Measurements from ENCODE around the gene SUMF2.
"Not testable (repeated sequence)": the region's sequence is repeated elsewhere in the genome, so short reads cannot be mapped to it uniquely, and the experiment has no call there.

Gene SUMF2

DNA sequence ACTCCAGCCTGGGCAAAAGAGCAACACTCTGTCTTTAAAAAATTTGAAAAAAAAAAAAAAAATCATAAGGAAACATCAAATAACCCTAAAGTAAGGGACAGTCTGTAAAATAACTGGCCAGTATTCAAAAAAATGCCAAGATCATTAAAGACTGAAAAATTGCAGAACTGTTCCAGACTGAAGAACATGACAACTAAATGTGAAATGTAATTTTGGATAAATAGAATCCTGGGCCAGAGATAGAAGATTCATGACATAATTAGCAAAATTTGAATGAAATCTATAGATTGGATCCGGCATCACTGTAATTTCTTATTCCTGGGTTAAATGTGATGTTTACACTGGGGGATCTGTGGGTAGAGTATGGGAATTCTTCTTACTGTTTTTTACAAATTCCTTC, 15.8 kb upstream of the SUMF2 start:
- H3K36me3 ChIP-seq (replicated peaks; ENCODE audit: low read depth, low read length) = peaks cover 5% of the 10 kb centered on the region
- TF ChIP-seq EZH2phosphoT487 (IDR thresholded peaks at IDR 0.05; ENCODE audit: low read depth) (no peak), CTCF (IDR thresholded peaks at IDR 0.05; ENCODE audit: low read depth, low read length) (no peak)
- no peak overlapping the region for H3K4me3 ChIP-seq (ENCODE audit: low read length)
- no peaks in the 10 kb centered on the region for H3K9me3 ChIP-seq (ENCODE audit: insufficient read depth, low read length)
- H2AFZ ChIP-seq (ENCODE audit: low read depth, low read length) = no peak overlapping the region
- H3K4me1 ChIP-seq (ENCODE audit: low read length) = peaks cover 15% of the 10 kb centered on the region
- H3K27ac ChIP-seq (ENCODE audit: low read length) = no peak overlapping the region
- H3K27me3 ChIP-seq (ENCODE audit: low read depth, low read length) = no peaks in the 10 kb centered on the region
- no peak overlapping the region for H3K9ac ChIP-seq (ENCODE audit: low read length)
- no peaks in the 10 kb centered on the region for H4K20me1 ChIP-seq (ENCODE audit: insufficient read depth, low read length)
- H3K79me2 ChIP-seq (ENCODE audit: low read length) = peaks cover 38% of the 10 kb centered on the region
- H3K4me2 ChIP-seq (ENCODE audit: low read length) = no peak overlapping the region

DNA sequence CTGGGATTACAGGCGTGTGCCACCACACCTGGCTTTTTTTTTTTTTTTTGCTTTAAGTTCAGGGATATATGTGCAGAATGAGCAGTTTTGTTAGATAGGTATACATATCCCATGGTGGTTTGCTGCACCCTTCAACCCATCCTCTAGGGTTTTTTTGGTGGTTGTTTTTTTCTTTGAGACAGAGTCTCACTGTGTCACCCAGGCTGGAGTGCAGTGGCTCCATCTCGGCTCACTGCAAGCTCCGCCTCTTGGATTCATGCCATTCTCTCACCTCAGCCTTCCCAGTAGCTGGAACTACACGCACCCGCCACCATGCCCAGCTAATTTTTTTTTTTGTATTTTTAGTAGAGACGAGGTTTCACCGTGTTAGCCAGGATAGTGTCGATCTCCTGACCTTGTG, 15.3 kb upstream of the SUMF2 start:
- peaks cover 43% of the 10 kb centered on the region for H3K79me2 ChIP-seq (ENCODE audit: low read length)
- H3K9ac ChIP-seq (ENCODE audit: low read length); H3K27ac ChIP-seq (ENCODE audit: low read length); H3K4me2 ChIP-seq (ENCODE audit: low read length); H2AFZ ChIP-seq (ENCODE audit: low read depth, low read length); H3K9me3 ChIP-seq (ENCODE audit: insufficient read depth, low read length); H3K27me3 ChIP-seq (ENCODE audit: low read depth, low read length); H4K20me1 ChIP-seq (ENCODE audit: insufficient read depth, low read length); H3K36me3 ChIP-seq (replicated peaks; ENCODE audit: low read depth, low read length); H3K4me3 ChIP-seq (ENCODE audit: low read length): not testable (repeated sequence)
- H3K4me1 ChIP-seq (ENCODE audit: low read length) = peaks cover 20% of the 10 kb centered on the region

DNA sequence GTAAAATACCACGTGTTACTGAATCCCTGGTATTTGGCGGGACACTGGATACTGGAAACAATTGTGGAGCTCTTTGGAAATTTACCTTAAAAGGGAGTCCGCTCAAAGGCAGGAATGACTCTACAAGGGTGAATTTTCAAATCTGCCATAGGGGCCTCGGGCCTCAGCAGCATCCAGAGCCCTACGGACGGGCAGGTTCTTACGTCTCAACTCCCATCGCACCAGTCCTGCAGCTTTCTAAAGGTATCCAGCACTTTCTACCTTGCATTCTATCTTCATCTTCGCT, 13.1 kb upstream of the SUMF2 start:
- Histone ChIP-seq H3K27me3 (ENCODE audit: low read depth, low read length) (no peaks in the 10 kb centered on the region), H2AFZ (ENCODE audit: low read depth, low read length) (no peak overlapping the region), H3K9ac (ENCODE audit: low read length) (peak overlapping the region; percentile 82), H3K4me3 (ENCODE audit: low read length) (peak overlapping the region; percentile 99), H4K20me1 (ENCODE audit: insufficient read depth, low read length) (no peaks in the 10 kb centered on the region), H3K36me3 (replicated peaks; ENCODE audit: low read depth, low read length) (peaks cover 25% of the 10 kb centered on the region), H3K4me1 (ENCODE audit: low read length) (peaks cover 40% of the 10 kb centered on the region), H3K79me2 (ENCODE audit: low read length) (peaks cover 66% of the 10 kb centered on the region), H3K4me2 (ENCODE audit: low read length) (peak overlapping the region; percentile 81), H3K9me3 (ENCODE audit: insufficient read depth, low read length) (no peaks in the 10 kb centered on the region), H3K27ac (ENCODE audit: low read length) (peak overlapping the region; percentile 55)
- TF ChIP-seq CTCF (IDR thresholded peaks at IDR 0.05; ENCODE audit: low read depth, low read length) (no peak), EZH2phosphoT487 (IDR thresholded peaks at IDR 0.05; ENCODE audit: low read depth) (no peak)

DNA sequence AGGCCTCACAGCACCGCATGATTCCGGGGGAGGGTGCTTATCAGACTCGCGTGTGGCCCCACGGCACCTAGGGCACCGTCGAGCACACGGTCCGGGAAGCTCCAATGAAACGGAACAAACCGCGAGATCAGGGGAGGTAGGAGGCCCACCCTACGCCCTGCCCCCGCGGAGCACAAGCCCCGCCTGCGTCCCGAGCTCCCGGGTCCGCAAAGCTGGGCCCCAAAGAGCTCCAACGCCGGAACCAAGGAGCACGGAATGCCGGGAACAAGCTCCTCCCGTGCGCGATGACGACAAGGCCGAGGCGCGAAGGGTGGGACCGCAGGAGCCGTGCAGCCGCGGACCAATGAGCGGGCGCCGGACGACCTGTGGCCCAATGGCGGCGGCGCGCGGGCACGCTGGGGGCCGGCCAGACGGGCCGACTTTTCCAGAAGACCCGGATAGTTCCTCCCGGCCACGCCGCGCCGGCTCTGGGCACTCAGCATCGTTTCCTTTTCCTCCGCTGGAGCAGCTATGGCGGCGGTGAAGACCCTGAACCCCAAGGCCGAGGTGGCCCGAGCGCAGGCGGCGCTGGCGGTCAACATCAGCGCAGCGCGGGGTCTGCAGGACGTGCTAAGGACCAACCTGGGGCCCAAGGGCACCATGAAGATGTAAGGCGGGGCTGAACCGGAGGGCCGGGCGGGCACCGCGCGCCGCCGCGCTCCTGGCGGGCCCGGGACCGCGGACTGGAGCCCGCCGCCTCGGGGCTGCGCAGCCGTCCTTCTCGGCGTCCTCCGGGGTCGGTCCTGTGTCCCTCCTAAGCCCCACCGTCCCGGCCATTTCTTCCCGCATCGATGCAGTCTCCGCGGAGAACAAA, 12.5 kb upstream of the SUMF2 start, which contains the start of the genes CCT6A and PSPH:
TSS of gene CCT6A (plus strand) at position 427 of the 853 bp plus-strand sequence. CDS start at position 511, 84 bp downstream.
TSS of gene PSPH (minus strand) at position 106 of the 853 bp plus-strand sequence. CDS start 30,232 bp downstream, outside the sequence.
- H3K4me2 ChIP-seq (ENCODE audit: low read length) = peak within 1 kb of the TSS; percentile 91
- TF ChIP-seq EZH2phosphoT487 (IDR thresholded peaks at IDR 0.05; ENCODE audit: low read depth) = no peak
- TF ChIP-seq CTCF (IDR thresholded peaks at IDR 0.05; ENCODE audit: low read depth, low read length) = no peak
- peaks cover 71% of the 10 kb centered on the region for H3K79me2 ChIP-seq (ENCODE audit: low read length)
- peak within 1 kb of the TSS; percentile 97 for H3K9ac ChIP-seq (ENCODE audit: low read length)
- H3K9me3 ChIP-seq (ENCODE audit: insufficient read depth, low read length) = no peaks in the 10 kb centered on the region
- H3K4me3 ChIP-seq (ENCODE audit: low read length) = peak within 1 kb of the TSS; percentile 99
- peaks cover 44% of the 10 kb centered on the region for H3K4me1 ChIP-seq (ENCODE audit: low read length)
- peak within 1 kb of the TSS; percentile 55 for H3K27ac ChIP-seq (ENCODE audit: low read length)
- H2AFZ ChIP-seq (ENCODE audit: low read depth, low read length) = no peak within 1 kb of the TSS
- H3K27me3 ChIP-seq (ENCODE audit: low read depth, low read length) = no peaks in the 10 kb centered on the region
- peaks cover 28% of the 10 kb centered on the region for H3K36me3 ChIP-seq (replicated peaks; ENCODE audit: low read depth, low read length)
- H4K20me1 ChIP-seq (ENCODE audit: insufficient read depth, low read length) = no peaks in the 10 kb centered on the region

All from OCI-LY3 (cell line).